Activated naive CD8-positive, alpha-beta T cell treated with anti-CD3 and anti-CD28 coated beads, Interleukin-2, amount 50 U/mL, for 16 hours (primary cell): ENCODE measurements around the gene GRHPR.
"Not testable (repeated sequence)": the region's sequence is repeated elsewhere in the genome, so short reads cannot be mapped to it uniquely, and the experiment has no call there.

Source experiments
- DNase-seq: peaks from one replicate; pipeline ENCODE4 v3.0.0-alpha.2; 2020; ENCODE audit warnings: low read depth, low spot score

Gene GRHPR

GRCh38 chr9:37421914-37422288 is 595 bp upstream of the GRHPR start:
- no peak for DNase-seq

- DNase-seq: no peak
Measured at GRCh38 chr9:37423508-37423907, 1.0 kb downstream of the GRHPR start.

DNA sequence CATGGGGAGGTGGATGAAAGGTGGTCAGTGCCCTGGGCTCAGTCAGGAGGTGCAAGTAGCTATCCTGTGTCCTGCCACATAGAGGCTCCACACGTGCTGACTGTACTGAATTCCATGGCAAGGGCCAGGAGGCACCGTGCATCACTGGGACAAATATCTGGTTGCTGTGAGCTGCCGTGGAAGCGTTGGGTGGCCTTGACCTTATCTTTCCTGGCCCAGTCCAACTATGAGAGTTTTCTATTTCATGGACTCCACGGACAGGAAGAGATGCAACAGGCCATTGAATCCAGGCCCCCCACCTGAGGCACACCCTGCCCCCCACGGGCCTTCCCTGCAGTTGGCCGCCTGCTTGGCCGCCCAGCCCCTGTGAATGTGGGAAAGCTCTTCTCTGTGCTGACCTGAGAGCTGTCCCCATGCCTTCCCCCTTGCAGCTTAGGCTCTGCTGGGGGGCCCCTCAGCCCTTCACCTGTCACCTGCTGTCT is 1.7 kb downstream of the GRHPR start:
- DNase-seq: no peak

GRCh38 chr9:37424686-37425297 is 2.3 kb downstream of the GRHPR start:
- DNase-seq: no peak

DNA sequence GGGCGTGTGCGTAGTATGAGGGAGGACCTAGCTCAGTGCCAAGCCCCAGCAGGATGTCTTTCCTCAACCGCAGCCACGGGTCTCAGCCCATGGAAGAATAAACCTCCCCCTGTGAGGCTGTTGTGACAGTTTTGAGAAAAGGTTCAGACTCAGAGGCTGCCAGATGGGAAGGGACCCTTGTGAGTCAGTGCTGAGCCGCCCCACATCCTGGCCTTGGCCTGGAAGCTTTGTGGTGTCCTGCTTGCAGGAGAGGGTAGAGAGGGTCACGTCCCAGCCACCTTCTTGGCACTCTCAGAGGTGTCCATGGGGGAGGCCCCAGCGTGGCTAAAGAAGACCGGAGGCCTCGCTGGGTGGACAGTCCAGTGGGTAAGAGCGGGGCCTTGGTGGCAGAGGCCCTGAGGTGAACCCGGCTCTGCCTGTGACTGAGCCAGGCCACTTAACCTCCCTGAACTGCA is 2.8 kb downstream of the GRHPR start:
- DNase-seq: no peak

GRCh38 chr9:37426431-37426830 is 3.9 kb downstream of the GRHPR start:
- not testable (repeated sequence) for DNase-seq

GRCh38 chr9:37426846-37427245 is 4.3 kb downstream of the GRHPR start:
- no peak for DNase-seq

DNA sequence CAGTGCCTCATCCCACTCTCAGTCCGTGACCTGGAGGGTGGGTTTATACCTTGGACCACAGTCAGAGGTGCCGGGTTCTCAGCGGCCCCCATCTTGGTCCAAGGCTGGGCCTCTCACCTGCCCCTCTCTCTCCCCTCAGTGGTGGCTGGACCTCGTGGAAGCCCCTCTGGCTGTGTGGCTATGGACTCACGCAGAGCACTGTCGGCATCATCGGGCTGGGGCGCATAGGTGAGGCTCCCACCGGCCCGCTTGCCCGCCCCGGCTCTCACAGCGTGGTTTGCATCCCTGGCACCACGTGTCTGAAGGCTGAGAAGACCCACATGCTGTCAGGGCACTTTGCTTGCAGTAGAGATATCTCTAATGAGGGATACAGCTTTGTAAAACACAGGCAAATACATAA is 5.8 kb downstream of the GRHPR start:
- no peak for DNase-seq

DNA sequence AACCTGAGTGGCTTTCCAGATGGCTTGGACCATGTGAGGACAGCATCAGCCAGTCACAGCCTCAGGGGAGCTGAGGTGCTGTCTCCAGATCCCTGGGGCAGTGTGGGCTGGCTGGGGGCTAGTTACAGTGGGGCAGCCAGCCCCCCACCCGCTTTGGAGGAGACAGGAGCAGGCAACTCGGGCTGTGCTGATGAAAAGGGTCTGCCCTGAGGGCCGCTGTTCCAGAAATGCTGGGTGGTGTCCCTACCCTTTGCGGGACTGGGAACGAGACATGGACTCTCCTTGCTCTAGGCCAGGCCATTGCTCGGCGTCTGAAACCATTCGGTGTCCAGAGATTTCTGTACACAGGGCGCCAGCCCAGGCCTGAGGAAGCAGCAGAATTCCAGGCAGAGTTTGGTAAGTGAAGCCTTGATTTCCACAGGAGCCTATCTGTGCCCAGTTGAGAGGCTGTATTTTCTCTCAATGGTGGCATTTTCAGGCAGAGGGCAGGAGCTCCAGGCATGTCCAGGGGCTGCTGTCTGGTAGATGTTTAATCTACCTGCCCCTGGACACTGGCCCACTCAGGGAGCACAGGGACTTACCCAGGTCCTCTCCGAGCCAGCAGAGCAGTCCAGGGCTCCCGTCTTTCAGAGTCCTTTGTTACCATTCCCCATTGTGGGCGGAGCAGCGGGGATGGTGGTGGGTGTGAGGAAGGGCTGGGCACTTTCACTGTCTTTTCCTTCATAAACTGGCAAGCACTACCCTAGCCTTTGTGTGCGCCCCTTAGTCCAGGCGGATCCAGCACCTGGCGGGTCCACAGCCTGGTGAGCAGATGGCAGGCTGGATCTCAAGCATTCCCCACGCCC is 7.2 kb downstream of the GRHPR start:
- DNase-seq: no peak

DNA sequence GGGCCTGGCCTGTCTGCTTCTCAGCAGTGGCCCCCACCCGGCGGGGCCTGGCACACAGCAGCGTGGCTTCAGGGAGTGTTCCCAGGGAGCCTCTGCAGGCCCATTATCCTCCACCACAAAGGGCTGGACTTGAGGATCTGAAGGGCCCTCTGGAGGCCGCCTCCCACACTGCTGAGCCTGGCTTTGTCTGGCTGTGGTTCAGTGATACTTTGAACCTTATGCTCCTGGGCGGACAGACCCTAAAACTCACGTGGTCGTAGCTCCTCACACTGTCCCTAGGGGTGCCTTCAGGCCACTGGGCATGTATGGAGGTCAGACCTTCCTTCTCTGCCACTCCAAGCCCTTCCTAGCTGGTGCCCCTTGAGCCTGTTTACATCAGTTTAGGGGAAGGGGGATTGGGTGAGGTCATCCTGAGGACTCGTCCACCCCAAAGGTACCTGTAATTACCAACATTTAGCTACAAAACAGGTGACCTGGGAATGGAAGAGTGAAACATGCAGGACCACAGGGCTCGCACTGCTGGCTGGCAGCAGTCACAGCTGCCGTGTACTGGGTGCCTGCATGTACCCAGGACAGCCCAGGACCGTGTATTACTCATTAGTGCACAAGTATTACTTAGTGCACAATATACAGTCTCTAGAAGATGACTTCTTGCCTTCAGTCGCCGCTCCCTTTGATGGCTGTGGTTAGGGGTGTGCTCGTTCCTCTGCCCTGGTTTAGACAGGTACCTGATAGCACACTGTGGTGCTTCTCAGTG is 8.5 kb downstream of the GRHPR start:
- DNase-seq: no peak

GRCh38 chr9:37432020-37432419 is 9.5 kb downstream of the GRHPR start:
- no peak for DNase-seq

DNA sequence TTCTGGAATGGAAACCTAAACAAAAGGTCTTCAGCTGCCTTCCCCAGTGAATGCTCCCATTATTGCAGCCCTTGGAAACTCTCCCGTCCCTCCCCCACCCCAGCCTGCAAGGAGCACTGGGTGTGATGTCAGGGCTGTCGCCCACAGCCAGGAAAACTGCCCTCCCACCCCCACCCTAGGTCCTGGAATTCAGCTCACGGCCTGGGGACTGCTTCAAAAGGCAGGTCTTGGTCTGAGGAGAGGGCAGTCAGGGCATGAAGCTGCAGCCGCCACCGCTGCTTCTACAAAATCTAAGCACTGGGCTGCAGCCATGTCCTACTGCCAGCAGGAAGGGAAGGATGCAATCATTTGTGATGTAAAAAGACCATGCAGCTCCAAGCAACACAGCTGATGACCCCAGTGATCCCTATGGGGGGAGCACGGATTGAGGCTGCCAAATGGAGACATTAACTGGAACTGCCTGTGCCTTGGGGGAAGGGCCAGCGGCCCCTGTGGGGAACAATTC is 11.4 kb downstream of the GRHPR start:
- no peak for DNase-seq

DNA sequence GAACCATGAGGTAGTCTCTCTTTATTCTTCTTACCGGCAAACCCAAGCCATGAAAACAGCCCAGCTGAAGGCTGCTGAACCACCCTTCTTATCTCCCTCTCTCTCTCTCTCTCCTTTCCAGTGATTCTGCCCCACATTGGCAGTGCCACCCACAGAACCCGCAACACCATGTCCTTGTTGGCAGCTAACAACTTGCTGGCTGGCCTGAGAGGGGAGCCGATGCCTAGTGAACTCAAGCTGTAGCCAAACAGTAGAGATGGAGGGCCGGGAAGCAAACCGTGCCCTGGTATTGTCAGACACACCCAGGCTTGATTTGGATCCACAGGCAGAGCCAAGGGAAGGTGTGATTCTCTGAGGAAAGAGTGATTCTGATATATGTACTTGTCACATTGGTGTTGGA is 14.0 kb downstream of the GRHPR start:
- no peak for DNase-seq

GRCh38 chr9:37437010-37437409 is 14.5 kb downstream of the GRHPR start:
- DNase-seq: no peak

GRCh38 chr9:37437621-37438020 is 15.1 kb downstream of the GRHPR start:
- DNase-seq: no peak

DNA sequence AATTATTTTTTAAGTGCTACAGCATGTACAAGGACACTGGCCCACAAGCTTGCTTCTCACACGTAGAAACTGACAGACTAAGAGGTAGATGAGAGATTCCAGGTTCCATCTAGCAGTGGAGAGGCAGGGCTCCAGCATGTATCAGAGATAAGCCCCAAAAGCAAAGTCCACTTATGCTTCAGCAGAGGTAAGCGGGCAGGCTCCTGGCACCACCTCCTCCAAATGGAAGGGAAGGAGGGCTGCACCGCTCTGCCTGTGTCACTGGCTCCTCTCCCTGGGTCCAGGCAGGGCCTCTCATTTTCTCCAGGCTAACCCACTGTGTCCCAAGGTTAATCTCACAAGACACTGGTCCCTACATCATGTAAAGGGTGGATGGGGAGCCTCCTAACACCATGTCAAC is 15.9 kb downstream of the GRHPR start:
- no peak for DNase-seq

DNA sequence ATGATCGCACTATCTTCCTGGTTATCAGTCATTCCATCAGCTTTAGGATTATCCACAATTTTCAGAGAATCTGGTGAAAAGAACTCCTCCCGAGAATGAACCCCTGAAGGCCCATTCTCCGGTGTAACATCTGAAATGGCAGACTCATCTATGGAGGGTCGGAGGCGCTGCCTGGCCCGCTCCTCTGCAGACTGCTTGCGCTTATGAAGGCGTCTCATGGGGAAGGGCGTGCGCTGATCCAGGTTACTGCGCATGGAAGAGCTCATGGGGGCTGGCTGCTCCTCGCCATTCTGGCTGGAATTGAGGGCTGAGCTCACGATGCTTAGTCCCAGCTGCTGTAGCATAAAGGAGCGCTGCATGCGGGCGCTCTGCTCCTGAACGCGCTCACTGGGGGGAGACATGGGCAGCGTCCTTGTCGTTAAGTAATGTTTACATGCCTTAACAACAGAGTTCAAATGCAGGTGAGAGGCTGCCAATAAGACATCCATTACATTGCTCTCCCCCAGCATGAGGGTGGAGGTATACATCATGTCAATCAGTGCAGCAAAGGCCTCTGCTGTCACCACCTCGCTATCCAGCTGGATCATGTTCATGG is 19.4 kb downstream of the GRHPR start:
- no peak for DNase-seq

DNA sequence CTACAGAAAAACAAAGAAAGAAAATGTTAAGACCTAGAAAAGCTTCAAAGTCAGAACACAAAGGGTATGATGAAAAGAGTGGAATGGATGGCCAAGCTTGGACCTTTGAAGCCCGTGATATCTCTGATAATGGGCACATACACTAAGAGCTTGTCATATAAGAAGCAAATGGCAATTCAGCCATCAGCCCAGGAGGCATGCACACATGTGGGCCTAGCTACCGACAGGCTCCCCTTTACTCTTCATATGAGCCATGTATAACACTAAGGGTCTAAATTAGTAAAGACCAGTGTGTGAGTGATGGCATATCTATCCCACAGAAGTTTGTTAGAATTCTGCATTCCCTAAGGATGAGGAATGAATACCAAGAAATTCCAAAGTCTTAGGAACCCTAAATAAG is 20.1 kb downstream of the GRHPR start:
- no peak for DNase-seq

- DNase-seq: no peak
Measured at GRCh38 chr9:37443566-37443965, 21.1 kb downstream of the GRHPR start.

- no peak for DNase-seq
Measured at GRCh38 chr9:37444890-37445289, 22.4 kb downstream of the GRHPR start.

DNA sequence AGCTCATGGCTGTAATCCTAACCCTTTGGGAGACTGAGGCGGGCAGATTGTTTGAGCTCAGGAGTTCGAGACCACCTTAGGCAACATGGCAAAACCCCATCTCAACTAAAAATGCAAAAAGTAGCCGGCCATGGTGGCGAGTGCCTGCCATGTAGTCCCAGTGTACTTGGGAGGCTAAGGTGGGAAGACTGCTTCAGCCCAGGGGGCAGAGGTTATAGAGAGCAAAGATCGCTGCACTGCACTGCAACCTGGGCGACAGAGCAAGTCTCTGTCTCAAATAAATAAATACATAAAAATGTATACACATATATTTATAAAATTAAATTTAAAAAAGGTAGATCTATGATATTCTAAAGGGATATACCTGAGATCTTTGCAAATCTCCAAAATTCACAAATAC is 23.3 kb downstream of the GRHPR start:
- no peak for DNase-seq

DNA sequence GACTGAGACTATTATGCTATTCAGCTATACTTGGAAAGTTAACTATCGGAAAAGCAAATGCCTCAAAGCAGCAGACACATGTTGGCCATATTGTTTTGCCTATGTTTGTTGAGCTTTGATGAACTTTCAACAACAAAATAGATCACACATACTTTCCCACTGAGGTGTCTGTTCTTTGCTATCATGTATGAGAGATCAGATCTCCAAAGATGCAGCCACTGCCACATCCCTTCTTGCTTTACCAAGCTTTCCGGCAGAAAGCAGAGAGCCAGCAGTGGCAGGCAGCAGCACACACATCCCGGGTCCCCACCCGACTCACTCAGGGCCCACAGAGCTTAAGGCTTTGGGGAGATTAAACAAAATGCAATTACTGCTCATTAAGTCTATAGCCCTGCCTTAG is 23.9 kb downstream of the GRHPR start:
- no peak for DNase-seq
